Stimulated activated CD8-positive, alpha-beta memory T cell treated with anti-CD3 and anti-CD28 coated beads, Interleukin-7, amount 100 ng/mL, for 1 hour (primary cell): ENCODE measurements around the gene GRIK1.
"Not testable (repeated sequence)": the region's sequence is repeated elsewhere in the genome, so short reads cannot be mapped to it uniquely, and the experiment has no call there.

Experiments
- DNase-seq, 2 donors: peaks; one replicate each; pipeline ENCODE4 v3.0.0-alpha.2; 2020; ENCODE audit warnings: low read depth in 2 of 2

GRIK1 gene

DNA sequence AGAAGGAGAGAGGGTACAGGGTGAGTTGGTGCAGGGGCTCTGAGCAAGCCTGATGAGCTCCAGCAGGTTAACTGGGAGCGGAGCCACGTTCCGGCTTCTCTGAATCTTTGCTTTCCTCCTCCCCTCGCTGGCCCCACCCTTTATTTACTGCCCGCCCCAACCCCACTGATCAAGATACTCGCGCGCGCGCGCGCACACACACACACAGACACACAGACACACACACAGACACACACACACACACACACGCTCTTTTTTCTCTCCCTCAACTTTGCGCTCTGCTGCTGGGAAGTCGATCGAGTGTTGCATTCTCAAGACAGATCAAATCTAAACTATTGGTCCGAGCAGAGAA is at the start of gene GRIK1:
GRIK1 (minus strand) TSS at position 73 of the 352 bp plus-strand sequence.
- no peak for DNase-seq

GRCh38 chr21:29987762-29988161 is 48.0 kb upstream of the GRIK1 start:
- no peak for DNase-seq

DNA sequence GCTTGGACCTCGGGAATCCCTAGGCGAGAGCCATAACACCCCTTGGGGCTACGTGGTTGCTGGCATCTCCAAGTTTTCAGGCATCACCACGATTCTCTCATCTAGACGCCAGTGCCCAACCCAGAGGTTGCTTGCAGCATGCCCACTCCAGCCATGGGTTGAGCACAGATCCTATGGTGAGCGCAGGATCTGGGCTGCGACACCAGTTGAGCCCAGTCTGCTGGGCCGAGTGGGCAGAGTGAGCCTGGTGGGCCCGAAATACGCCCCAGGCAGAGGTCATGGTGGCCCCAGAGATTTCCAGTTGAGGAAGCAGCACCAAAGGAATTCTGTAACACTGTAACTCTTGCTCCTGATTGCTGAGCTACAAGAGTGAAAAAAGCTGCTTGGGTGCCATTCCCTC is 46.1 kb upstream of the GRIK1 start:
- no peak for DNase-seq

DNA sequence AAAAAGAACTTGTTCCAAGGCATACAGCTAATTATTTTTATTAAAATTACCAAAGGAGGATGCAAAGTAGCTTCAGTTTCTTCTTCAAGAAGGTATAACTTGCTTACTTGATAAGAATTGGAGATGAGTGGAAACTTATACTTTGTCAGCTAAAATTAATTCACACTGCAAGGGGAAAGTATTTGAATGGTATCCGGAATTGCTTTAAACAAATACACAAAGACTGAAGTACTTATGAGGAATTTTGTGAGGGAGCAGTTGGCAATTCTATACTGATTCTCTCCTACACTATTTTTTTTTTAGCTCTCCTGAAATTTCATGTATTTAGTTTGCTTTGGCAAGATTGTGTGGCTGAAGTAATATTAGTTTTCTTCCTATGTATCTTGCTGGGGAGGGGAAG is 39.2 kb upstream of the GRIK1 start:
- no peak for DNase-seq

GRCh38 chr21:29975776-29976175 is 36.0 kb upstream of the GRIK1 start:
- DNase-seq, result no peak

DNA sequence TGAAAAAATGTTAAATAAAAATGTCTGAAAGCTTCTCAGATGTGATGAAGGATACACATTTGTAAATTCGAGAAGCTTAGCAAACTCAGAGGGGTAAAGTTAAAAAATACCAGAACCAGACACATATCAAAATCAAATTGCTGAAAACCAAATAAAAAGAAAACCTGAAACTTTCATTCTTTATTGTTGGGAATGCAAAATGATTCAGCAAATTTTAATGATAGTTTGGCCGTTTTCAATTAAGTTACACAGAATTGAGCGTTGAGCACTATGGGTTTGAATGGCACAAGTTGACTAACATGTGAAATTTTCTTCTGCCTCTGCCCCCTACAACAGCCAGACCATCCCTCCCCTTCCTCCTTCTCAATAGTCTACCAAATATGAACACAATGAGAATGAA is 33.5 kb upstream of the GRIK1 start:
- DNase-seq, result no peak

DNA sequence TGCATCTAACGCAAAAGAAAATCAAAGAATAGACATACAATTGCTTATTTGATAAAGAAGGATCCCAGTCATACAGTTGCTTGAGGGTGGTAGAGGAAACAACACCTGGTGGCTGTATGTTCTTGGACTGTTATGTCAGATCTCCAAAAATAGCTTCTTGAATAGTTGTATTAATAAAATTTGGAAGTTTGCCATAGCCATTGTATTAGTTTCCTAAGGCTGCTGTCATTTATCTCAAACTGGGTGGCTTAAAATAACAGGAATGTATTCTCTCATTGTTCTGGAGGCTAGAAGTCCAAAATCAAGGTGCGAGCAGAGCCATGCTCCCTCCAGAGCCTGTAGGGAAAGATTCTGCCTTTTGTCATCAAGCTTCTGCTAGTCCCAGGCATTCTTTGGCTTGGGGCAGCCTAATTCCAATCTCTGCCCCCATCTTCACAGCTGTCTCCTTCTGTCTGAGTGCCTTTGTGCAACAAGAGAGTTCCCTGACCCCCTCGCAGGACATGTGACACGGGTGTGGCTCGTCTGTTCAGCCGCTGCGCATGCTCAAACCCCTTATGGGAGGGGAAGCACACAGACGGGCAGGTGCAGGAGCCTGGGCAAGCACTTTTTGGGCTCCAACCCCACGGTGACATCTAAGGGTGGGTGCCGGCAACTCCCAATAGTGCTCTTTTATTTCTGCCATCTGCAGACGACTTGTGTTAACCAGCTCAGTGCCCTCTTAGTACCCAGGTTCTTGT is 21.7 kb upstream of the GRIK1 start:
- DNase-seq, result no peak

- no peak for DNase-seq
Measured at GRCh38 chr21:29958551-29958950, 18.8 kb upstream of the GRIK1 start.

GRCh38 chr21:29958035-29958434 is 18.2 kb upstream of the GRIK1 start:
- not testable (repeated sequence) for DNase-seq

DNA sequence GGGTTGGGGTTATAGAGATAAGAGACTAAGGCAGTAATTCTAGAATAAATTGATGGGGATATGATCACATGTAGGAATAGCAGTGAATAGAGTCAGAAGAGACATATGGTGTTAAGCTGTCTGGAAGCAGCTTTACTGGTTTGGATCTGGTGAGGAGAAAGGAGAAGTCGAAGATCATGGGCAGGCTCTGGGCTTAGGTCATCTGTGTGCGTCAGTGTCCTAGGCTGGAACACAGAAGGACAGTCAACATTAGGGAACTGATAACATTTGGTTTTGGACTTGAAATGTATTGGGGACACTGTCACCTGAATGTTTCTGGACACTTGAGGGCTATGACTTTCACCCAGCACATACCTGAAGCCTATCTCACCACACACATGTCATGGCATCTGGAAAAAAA is 13.9 kb upstream of the GRIK1 start:
- no peak for DNase-seq

GRCh38 chr21:29953072-29953471 is 13.3 kb upstream of the GRIK1 start:
- no peak for DNase-seq

GRCh38 chr21:29951911-29952310 is 12.1 kb upstream of the GRIK1 start:
- no peak for DNase-seq

- no peak for DNase-seq
Measured at GRCh38 chr21:29949991-29950390, 10.2 kb upstream of the GRIK1 start.

GRCh38 chr21:29947119-29947518 is 7.3 kb upstream of the GRIK1 start:
- DNase-seq, result no peak

- DNase-seq, result no peak
Measured at GRCh38 chr21:29943885-29944284, 4.1 kb upstream of the GRIK1 start.

DNA sequence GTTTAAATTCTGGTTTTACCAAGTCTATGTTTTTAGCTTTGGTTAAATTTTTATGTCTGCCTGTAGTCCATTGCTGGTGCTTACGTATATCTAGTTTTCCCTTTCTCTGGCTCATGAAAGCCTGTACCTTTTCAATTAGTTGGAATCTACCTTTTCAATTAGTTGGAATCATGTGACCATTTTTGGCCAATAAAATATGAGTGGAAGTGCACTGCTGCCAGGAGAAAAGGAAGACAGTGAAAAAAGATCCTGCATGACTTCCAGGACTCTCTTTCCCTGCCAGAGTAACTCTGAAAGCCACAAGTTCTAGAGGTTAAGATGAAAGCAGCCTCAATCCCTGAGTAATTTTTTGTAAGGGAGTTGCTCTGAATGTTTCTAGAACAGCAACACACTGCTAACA is 2.2 kb upstream of the GRIK1 start:
- DNase-seq, result no peak

DNA sequence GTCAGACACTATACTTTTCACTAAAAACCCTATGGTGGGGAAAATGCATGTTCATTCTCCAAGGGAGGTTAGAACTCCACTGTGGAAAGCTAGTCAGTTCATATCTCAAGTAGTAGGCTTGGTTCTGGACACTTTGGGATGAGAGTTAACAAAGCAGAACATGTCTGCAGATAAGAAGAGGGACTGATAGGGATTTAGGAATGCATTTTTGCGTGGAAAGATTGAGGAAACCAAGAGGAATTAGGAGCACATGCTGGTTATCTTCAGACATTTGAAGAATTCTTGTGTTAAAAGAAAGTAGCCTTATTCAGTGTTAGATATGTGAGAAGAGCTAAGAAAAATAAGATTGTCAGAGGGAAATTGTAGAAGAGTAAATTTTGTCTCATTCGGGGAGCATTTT is 1.2 kb upstream of the GRIK1 start:
- DNase-seq, result no peak

DNA sequence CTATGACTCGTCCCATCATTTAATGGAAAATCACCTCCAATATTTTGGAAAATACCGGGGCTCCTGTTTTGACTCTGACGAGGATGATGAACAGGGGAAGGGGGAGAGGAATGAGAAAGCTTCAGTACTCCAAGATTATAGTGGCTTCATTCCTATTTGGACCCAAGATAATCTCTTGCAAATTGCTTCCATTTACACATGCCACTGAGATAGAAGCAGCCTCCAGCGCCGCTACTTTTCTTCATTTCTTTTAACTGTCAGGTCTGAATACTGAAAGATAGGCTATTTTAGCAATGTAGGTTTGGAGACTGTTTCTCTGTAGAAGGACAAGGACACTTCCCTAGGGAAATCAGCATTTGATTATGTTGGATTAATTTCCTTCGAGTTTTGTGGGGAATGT is 565 bp upstream of the GRIK1 start:
- DNase-seq, result no peak

DNA sequence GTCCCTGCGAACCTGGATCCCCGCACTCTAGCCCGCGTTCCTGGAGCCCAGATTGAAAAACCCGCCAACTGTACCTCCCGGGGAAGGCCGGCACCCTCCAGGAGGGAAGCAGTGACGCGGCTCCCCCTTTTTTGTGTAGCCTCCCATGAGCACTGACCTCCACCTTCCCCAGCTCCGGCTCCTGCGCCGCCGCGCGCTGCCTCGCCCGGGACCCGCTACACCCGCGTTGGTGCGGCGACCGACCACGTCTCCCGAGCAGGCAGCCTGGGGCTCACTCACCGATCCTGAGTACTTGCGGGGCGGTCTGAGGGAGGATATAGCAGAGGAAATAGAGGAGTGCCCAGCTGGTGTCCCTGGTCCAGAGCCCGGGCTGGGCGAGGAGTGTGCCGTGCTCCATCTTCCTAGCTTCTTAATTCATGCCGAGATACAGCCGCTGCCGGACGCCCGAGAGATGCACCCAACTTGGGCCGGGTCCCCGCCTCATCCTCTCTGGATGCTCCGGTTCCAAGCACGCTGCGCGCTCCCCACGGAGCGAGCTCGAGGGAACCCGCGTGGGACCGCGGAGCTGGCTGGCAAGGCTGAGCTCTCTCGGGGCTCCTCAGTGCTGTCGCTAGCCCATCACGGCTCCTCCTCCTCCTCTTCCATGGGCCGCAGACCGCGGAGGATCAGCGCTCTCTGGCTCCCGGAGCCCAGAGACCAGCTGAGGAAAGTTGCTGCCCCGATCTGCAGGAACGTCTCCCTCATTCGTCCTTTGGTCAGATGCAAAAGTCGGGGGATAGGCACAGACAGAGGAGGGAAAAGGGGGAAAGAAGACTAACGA is 482 bp downstream of the GRIK1 start:
- DNase-seq, result no peak

DNA sequence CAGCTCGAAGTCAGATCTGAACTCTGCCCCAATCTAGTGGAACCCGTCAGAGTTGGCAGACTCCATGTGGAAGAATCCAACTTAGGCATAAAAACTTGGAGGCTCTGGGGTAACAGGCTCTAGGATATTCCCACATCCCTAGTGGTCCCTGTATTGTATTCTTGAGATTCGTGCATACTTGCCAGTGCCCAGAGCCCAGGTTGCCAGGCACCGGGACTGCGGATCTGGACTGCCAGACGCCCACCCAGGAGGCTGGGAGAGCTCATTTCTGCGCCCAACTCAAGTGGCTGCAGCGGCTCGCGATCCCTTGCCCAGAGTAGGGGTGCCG is 1.1 kb downstream of the GRIK1 start:
- DNase-seq, result no peak

GRCh38 chr21:29933088-29933487 is 6.7 kb downstream of the GRIK1 start:
- DNase-seq, result no peak

DNA sequence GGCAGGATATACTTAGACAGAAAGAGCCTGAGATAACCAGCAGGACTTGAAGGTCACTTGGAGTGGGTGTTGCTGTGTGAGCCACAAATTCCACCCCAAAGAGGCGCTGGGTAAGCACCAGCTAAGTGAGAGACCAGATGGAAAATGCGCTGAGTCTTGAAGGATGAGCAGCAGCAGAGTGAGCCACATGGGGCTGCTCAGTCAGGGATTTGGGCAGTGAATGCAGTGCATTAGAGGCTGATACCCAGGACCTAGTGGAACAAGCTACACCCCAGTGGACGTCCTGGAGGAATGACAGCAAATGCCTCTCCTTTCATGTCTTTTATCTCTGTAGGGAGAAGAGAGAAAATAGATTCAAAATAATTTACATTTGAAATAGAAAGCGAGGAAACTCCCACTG is 11.3 kb downstream of the GRIK1 start:
- no peak for DNase-seq

DNA sequence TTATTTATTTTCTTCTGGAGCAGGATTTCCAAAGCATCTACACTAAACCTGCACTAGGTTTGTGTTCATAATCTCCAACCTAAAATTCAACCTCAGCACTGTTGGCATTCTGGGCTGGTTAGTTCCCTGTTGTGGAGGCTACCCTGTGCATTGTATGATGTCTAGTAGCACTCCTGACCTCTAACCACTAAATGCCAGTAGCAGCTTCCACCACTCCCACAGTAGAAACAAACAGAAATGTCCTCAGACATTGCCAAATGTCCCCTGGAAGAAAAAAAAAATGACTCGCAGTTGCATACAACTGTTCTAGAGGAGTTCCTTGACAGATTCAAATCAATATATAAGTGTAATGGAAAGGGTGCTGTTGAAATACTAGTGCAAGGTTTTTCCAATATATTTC is 18.9 kb downstream of the GRIK1 start:
- no peak for DNase-seq

DNA sequence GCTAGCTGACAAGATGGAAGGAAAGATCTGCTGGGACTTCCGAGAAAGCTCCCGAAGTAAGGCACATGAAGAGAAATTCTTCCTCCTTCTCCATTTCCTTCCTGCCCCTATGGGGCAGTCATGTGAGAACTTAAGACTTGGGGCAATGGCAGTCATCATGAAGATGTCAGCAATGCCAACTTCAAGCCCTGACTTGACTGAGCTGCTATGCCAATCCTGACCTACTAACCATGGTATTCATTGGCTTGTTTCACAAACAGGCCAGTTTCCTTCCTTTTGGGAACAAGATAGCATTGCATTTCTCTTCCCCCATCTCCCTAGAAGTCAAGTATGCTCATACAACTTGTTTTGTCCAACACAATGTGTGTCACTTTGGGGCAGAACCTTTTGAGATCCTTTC is 25.5 kb downstream of the GRIK1 start:
- no peak for DNase-seq
